Hepatocyte (in vitro differentiated cells): ENCODE measurements around the gene TIMM23. TPM values are rescaled to one million over a fixed set of nuclear protein-coding genes. Genes with fewer than 3 reads are reported as not detected.

ENCODE experiments used
- DNase-seq: peaks from one replicate; pipeline ENCODE4 v3.0.0-alpha.2; 2016; ENCODE audit warnings: low spot score
- H2AFZ ChIP-seq: fragments of 200-600 bp; sonication (generic); 2 replicates; pipeline ENCODE4 v1.6.0; 2016; ENCODE audit warnings: antibody characterized with exemption, mild to moderate bottlenecking
- H3K27ac ChIP-seq: fragments of 200-600 bp; sonication (generic); 2 replicates; pipeline ENCODE4 v1.5.1; 2016; ENCODE audit warnings: mild to moderate bottlenecking
- H3K27me3 ChIP-seq: fragments of 200-600 bp; sonication (generic); 2 replicates; pipeline ENCODE4 v1.6.1; 2016
- H3K36me3 ChIP-seq: fragments of 200-600 bp; sonication (generic); replicated peaks from 2 replicates; pipeline ENCODE4 v1.5.1; 2016; ENCODE audit warnings: low read depth; ENCODE audit not compliant: insufficient read depth
- H3K4me1 ChIP-seq: fragments of 200-600 bp; sonication (generic); 2 replicates; pipeline ENCODE4 v1.5.1; 2016; ENCODE audit warnings: mild to moderate bottlenecking, moderate library complexity; ENCODE audit not compliant: insufficient read depth
- H3K4me2 ChIP-seq: fragments of 200-600 bp; sonication (generic); 2 replicates; pipeline ENCODE4 v1.6.0; 2016
- H3K4me3 ChIP-seq: fragments of 200-600 bp; sonication (generic); 2 replicates; pipeline ENCODE4 v1.5.1; 2016; ENCODE audit warnings: mild to moderate bottlenecking
- H3K79me2 ChIP-seq: fragments of 200-600 bp; sonication (generic); 2 replicates; pipeline ENCODE4 v1.6.0; 2017; ENCODE audit warnings: mild to moderate bottlenecking
- H3K9me2 ChIP-seq: fragments of 200-600 bp; sonication (generic); replicated peaks from 2 replicates; pipeline ENCODE4 v1.6.0; 2017; ENCODE audit warnings: mild to moderate bottlenecking; ENCODE audit not compliant: insufficient read depth
- H3K9me3 ChIP-seq: fragments of 200-600 bp; sonication (generic); 2 replicates; pipeline ENCODE4 v1.5.1; 2016; ENCODE audit warnings: low read depth, mild to moderate bottlenecking
- H4K20me1 ChIP-seq: fragments of 200-600 bp; sonication (generic); 2 replicates; pipeline ENCODE4 v1.6.0; 2016; ENCODE audit warnings: mild to moderate bottlenecking; ENCODE audit not compliant: insufficient read depth, poor library complexity, severe bottlenecking
- EZH2 ChIP-seq: fragments of 200-600 bp; sonication (generic); IDR thresholded peaks from 2 replicates; pipeline ENCODE4 v1.6.1; 2016; ENCODE audit warnings: antibody characterized with exemption, mild to moderate bottlenecking, borderline replicate concordance
- EZH2phosphoT487 ChIP-seq: fragments of 200-600 bp; sonication (generic); IDR thresholded peaks from one replicate; pipeline ENCODE4 v1.6.1; 2018; ENCODE audit warnings: antibody characterized with exemption, mild to moderate bottlenecking, low read depth, moderate library complexity; ENCODE audit not compliant: unreplicated experiment, severe bottlenecking
- WGBS: methylation state at CpG from one replicate; pipeline ENCODE4 v1.1.6; 2016; ENCODE audit warnings: low lambda C conversion rate; ENCODE audit errors: missing lambda C conversion rate; 5-methylcytosine and 5-hydroxymethylcytosine counted together
- polyA plus RNA-seq: library from polyadenylated mRNA; unstranded; fragments of >200 nt; fragmentation: Nextera tagmentation; extraction: Ambion mirVana; gene quantifications from 2 replicates; pipeline ENCODE4 v1.2.1, GENCODE V29; 2016
- total RNA-seq: library from RNA; depleted of rRNA; stranded (reverse); fragments of >200 nt; gene quantifications from 2 replicates; pipeline ENCODE4 v1.2.3, GENCODE V29; 2014
- TF ChIP-seq, protein P1 (sequence below): fragments of 200-600 bp; sonication (generic); IDR thresholded peaks from 2 replicates; pipeline ENCODE4 v1.5.1; 2016; ENCODE audit warnings: antibody characterized with exemption, mild to moderate bottlenecking; ENCODE audit not compliant: poor library complexity

TIMM23 gene
- total and polyA plus RNA-seq, 2 experiments from 2014 or later, result 80.7 to 122 TPM

DNA sequence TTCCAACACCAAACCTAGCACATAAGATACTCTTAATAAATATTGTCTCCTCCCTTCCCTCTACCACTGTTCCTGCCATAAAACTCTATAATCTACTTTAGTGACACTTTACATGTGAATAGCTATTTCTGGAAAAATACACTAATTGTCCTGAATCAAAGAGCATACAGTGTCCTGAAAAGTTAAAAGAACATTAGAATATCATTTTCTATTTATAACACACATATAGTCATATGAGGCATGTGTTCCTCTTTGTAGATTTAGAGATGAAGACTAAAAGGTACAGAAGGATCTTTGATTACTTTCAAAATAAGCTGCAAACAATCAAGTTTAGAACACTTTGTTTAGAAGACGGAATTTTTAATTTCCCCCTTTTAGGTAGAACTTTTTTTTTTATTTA is 44.5 kb downstream of the TIMM23 start:
- no peak overlapping the region for H3K27ac ChIP-seq
- H3K79me2 ChIP-seq, result peaks cover 92% of the 10 kb centered on the region
- no peaks in the 10 kb centered on the region for H3K9me3 ChIP-seq
- H3K36me3 ChIP-seq, result no peaks in the 10 kb centered on the region
- no peak overlapping the region for H2AFZ ChIP-seq
- TF ChIP-seq EZH2 (no peak), EZH2phosphoT487 (no peak)
- TF ChIP-seq, protein P1, sequence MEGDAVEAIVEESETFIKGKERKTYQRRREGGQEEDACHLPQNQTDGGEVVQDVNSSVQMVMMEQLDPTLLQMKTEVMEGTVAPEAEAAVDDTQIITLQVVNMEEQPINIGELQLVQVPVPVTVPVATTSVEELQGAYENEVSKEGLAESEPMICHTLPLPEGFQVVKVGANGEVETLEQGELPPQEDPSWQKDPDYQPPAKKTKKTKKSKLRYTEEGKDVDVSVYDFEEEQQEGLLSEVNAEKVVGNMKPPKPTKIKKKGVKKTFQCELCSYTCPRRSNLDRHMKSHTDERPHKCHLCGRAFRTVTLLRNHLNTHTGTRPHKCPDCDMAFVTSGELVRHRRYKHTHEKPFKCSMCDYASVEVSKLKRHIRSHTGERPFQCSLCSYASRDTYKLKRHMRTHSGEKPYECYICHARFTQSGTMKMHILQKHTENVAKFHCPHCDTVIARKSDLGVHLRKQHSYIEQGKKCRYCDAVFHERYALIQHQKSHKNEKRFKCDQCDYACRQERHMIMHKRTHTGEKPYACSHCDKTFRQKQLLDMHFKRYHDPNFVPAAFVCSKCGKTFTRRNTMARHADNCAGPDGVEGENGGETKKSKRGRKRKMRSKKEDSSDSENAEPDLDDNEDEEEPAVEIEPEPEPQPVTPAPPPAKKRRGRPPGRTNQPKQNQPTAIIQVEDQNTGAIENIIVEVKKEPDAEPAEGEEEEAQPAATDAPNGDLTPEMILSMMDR, result no peak
- no peaks in the 10 kb centered on the region for H3K27me3 ChIP-seq
- H4K20me1 ChIP-seq, result peaks cover 72% of the 10 kb centered on the region
- WGBS, result 97% methylated on average over 1 of the region's 1 CpG
- DNase-seq, result no peak
- no peak overlapping the region for H3K4me2 ChIP-seq
- peaks cover 23% of the 10 kb centered on the region for H3K4me1 ChIP-seq
- no peaks in the 10 kb centered on the region for H3K9me2 ChIP-seq
- H3K4me3 ChIP-seq, result no peak overlapping the region

DNA sequence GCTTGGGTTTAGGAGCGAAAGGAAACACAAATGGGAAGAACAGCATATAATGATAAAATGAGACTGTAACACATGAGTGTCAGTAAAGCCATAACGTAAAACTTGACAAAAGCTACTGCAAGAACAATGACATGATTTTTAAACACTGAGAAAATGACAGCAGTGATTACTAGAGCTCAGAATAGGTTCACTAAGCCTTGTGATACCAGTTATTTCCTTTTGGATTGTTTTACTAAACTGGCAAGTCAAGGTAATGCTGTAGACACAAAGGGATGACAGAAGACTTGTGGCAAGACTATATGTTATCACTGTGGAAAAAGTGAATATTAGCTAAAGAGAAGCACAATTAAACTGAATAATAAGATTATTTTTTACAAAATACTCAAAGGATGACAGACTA is 45.4 kb downstream of the TIMM23 start:
- Histone ChIP-seq H3K4me3 (no peak overlapping the region), H3K27me3 (no peaks in the 10 kb centered on the region), H3K9me3 (no peaks in the 10 kb centered on the region), H4K20me1 (peaks cover 82% of the 10 kb centered on the region), H3K36me3 (no peaks in the 10 kb centered on the region), H2AFZ (no peak overlapping the region), H3K79me2 (peaks cover 98% of the 10 kb centered on the region), H3K9me2 (no peaks in the 10 kb centered on the region), H3K27ac (no peak overlapping the region), H3K4me2 (no peak overlapping the region), H3K4me1 (peaks cover 29% of the 10 kb centered on the region)
- DNase-seq, result no peak
- 93% methylated on average over 2 of the region's 2 CpGs for WGBS
- TF ChIP-seq EZH2 (no peak), EZH2phosphoT487 (no peak)
- TF ChIP-seq, protein P1, result no peak

- Histone ChIP-seq H3K9me3 (no peaks in the 10 kb centered on the region), H2AFZ (no peak overlapping the region), H3K36me3 (no peaks in the 10 kb centered on the region), H3K4me1 (peaks cover 31% of the 10 kb centered on the region), H3K27me3 (no peaks in the 10 kb centered on the region), H3K4me3 (no peak overlapping the region), H3K79me2 (peaks cover 95% of the 10 kb centered on the region), H4K20me1 (peaks cover 88% of the 10 kb centered on the region), H3K9me2 (no peaks in the 10 kb centered on the region), H3K27ac (peak overlapping the region; percentile 38), H3K4me2 (peak overlapping the region; percentile 44)
- no peak for DNase-seq
- TF ChIP-seq, protein P1, result no peak
- TF ChIP-seq EZH2 (no peak), EZH2phosphoT487 (no peak)
- WGBS, result 59% methylated on average over 2 of the region's 2 CpGs
Observed at GRCh38 chr10:46018453-46019176, 46.3 kb downstream of the TIMM23 start.

DNA sequence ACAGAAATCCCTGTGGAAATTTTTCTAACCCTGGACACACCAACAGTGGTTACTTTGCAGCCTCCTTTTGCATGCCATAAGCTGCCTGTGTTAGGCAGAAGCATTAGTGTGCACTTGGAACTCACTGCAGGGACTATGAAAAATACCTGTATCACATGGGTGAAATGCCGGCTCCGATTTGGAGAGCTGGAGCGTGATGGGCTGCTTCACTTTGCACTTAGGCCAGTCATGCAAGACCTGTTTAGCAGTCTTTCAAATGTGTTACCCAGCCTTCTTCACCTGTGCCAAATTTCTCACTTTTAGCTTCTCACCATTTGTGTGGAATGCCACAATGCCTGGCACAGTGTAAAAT is 46.9 kb downstream of the TIMM23 start:
- no peak overlapping the region for H3K27ac ChIP-seq
- H3K9me3 ChIP-seq, result no peaks in the 10 kb centered on the region
- no peaks in the 10 kb centered on the region for H3K27me3 ChIP-seq
- no peaks in the 10 kb centered on the region for H3K36me3 ChIP-seq
- no peak overlapping the region for H3K4me3 ChIP-seq
- no peak for DNase-seq
- H3K79me2 ChIP-seq, result peaks cover 95% of the 10 kb centered on the region
- TF ChIP-seq EZH2 (no peak), EZH2phosphoT487 (no peak)
- TF ChIP-seq, protein P1, result no peak
- WGBS, result 90% methylated on average over 3 of the region's 3 CpGs
- no peaks in the 10 kb centered on the region for H3K9me2 ChIP-seq
- H3K4me1 ChIP-seq, result peaks cover 36% of the 10 kb centered on the region
- peak overlapping the region; percentile 44 for H3K4me2 ChIP-seq
- H2AFZ ChIP-seq, result no peak overlapping the region
- H4K20me1 ChIP-seq, result peaks cover 91% of the 10 kb centered on the region
